H9 (cell line): ENCODE measurements around the gene NOS1AP. TPM values are rescaled to one million over a fixed set of nuclear protein-coding genes. Genes with fewer than 3 reads are reported as not detected.
A peak's percentile ranks its signal among the peaks of the same experiment; 100 is the strongest.

Experiments used
- DNase-seq: peaks from one replicate; pipeline ENCODE4 v3.0.0-alpha.2; 2017
- H2AFZ ChIP-seq: one replicate; pipeline ENCODE4 v1.6.1; 2013; ENCODE audit warnings: mild to moderate bottlenecking, low read length, control low read depth, moderate library complexity
- H2AK5ac ChIP-seq: 2 replicates; pipeline ENCODE4 v1.6.1; 2013; ENCODE audit warnings: low read length, control low read depth, mixed read lengths; ENCODE audit not compliant: insufficient read length
- H2BK120ac ChIP-seq: one replicate; pipeline ENCODE4 v1.6.1; 2013; ENCODE audit warnings: low read depth, mild to moderate bottlenecking, low read length, control low read depth, inconsistent platforms; ENCODE audit not compliant: poor library complexity, severe bottlenecking
- H2BK12ac ChIP-seq: 2 replicates; pipeline ENCODE4 v1.6.1; 2013; ENCODE audit warnings: low read length, control low read depth, mixed read lengths, low read depth; ENCODE audit not compliant: insufficient read length
- H2BK15ac ChIP-seq: 2 replicates; pipeline ENCODE4 v1.6.1; 2013; ENCODE audit warnings: low read depth, low read length, control low read depth
- H2BK20ac ChIP-seq: one replicate; pipeline ENCODE4 v1.6.1; 2013; ENCODE audit warnings: low read depth, mild to moderate bottlenecking, low read length, control low read depth, inconsistent platforms; ENCODE audit not compliant: poor library complexity, severe bottlenecking
- H2BK5ac ChIP-seq: 2 replicates; pipeline ENCODE4 v1.6.1; 2013; ENCODE audit warnings: low read length, control low read depth, mixed read lengths; ENCODE audit not compliant: insufficient read length
- H3K14ac ChIP-seq: 2 replicates; pipeline ENCODE4 v1.6.1; 2013; ENCODE audit warnings: low read length, control low read depth; ENCODE audit not compliant: insufficient read depth
- H3K18ac ChIP-seq: 2 replicates; pipeline ENCODE4 v1.6.1; 2013; ENCODE audit warnings: low read depth, mild to moderate bottlenecking, mixed read lengths, low read length, control low read depth; ENCODE audit not compliant: insufficient read length
- H3K23ac ChIP-seq: 2 replicates; pipeline ENCODE4 v1.6.1; 2013; ENCODE audit warnings: low read length, control low read depth, mixed read lengths, low read depth; ENCODE audit not compliant: insufficient read length
- H3K23me2 ChIP-seq: 2 replicates; pipeline ENCODE4 v1.6.1; 2013; ENCODE audit warnings: low read depth, mild to moderate bottlenecking, mixed read lengths, low read length, control low read depth; ENCODE audit not compliant: insufficient read length, poor library complexity, severe bottlenecking
- H3K27ac ChIP-seq: 2 replicates; pipeline ENCODE4 v1.5.1; 2013; ENCODE audit warnings: low read length, control low read depth, mixed read lengths, low read depth; ENCODE audit not compliant: insufficient read length
- H3K27me3 ChIP-seq: 2 replicates; pipeline ENCODE4 v1.6.1; 2013; ENCODE audit warnings: low read length, control low read depth, inconsistent platforms; ENCODE audit not compliant: insufficient read depth
- H3K4ac ChIP-seq: 2 replicates; pipeline ENCODE4 v1.6.1; 2013; ENCODE audit warnings: low read depth, mild to moderate bottlenecking, control low read depth, inconsistent platforms, low read length, moderate library complexity
- H3K4me1 ChIP-seq: 2 replicates; pipeline ENCODE4 v1.6.1; 2013; ENCODE audit warnings: low read length, control low read depth, inconsistent platforms; ENCODE audit not compliant: insufficient read depth
- H3K4me2 ChIP-seq: 2 replicates; pipeline ENCODE4 v1.6.1; 2013; ENCODE audit warnings: low read length, control low read depth, mixed read lengths; ENCODE audit not compliant: insufficient read length, insufficient read depth
- H3K56ac ChIP-seq: 2 replicates; pipeline ENCODE4 v1.6.1; 2013; ENCODE audit warnings: low read depth, mild to moderate bottlenecking, mixed read lengths, low read length, control low read depth; ENCODE audit not compliant: insufficient read length
- H3K79me1 ChIP-seq: 2 replicates; pipeline ENCODE4 v1.6.1; 2013; ENCODE audit warnings: low read depth, mild to moderate bottlenecking, moderate library complexity, low read length, control low read depth, inconsistent platforms; ENCODE audit not compliant: insufficient read depth, poor library complexity, severe bottlenecking
- H3K79me2 ChIP-seq: 2 replicates; pipeline ENCODE4 v1.6.1; 2013; ENCODE audit warnings: low read length, control low read depth, inconsistent platforms; ENCODE audit not compliant: insufficient read depth
- H3K9ac ChIP-seq: 2 replicates; pipeline ENCODE4 v1.6.1; 2013; ENCODE audit warnings: low read length, control low read depth, mixed read lengths; ENCODE audit not compliant: insufficient read length; ENCODE audit errors: extremely low read depth
- H3K9me3 ChIP-seq: one replicate; pipeline ENCODE4 v1.6.1; 2013; ENCODE audit warnings: low read depth, low read length, inconsistent platforms; ENCODE audit not compliant: control insufficient read depth
- H3T11ph ChIP-seq: one replicate; pipeline ENCODE4 v1.6.1; 2013; ENCODE audit warnings: mild to moderate bottlenecking, low read length, control low read depth, inconsistent platforms
- H4K20me1 ChIP-seq: one replicate; pipeline ENCODE4 v1.6.1; 2013; ENCODE audit not compliant: control insufficient read depth, insufficient read length, insufficient read depth
- H4K5ac ChIP-seq: 2 replicates; pipeline ENCODE4 v1.6.1; 2013; ENCODE audit warnings: low read depth, mild to moderate bottlenecking, mixed read lengths, low read length, control low read depth; ENCODE audit not compliant: insufficient read length
- H4K8ac ChIP-seq: replicated peaks from 2 replicates; pipeline ENCODE4 v1.6.1; 2013; ENCODE audit warnings: low read length, control low read depth, mixed read lengths, low read depth; ENCODE audit not compliant: insufficient read length
- H4K91ac ChIP-seq: 2 replicates; pipeline ENCODE4 v1.6.1; 2013; ENCODE audit warnings: low read depth, mild to moderate bottlenecking, moderate library complexity, mixed read lengths, low read length, control low read depth; ENCODE audit not compliant: insufficient read length
- H3K27ac Mint-ChIP-seq, 3 experiments: 2 replicates in 2 of 3; 3 replicates in 1 of 3; pipeline ENCODE4 v1.8.0; 2020 to 2021; ENCODE audit warnings: mixed read lengths in 3 of 3, mild to moderate bottlenecking in 1 of 3, moderate library complexity in 1 of 3
- H3K27me3 Mint-ChIP-seq: 2 replicates; pipeline ENCODE4 v1.8.0; 2021; ENCODE audit warnings: low read depth, mild to moderate bottlenecking, moderate library complexity, mixed read lengths
- H3K36me3 Mint-ChIP-seq, 3 experiments: 2 replicates in 2 of 3; 3 replicates in 1 of 3; pipeline ENCODE4 v1.8.0; 2020 to 2021; ENCODE audit warnings: low read depth in 3 of 3, mixed read lengths in 3 of 3; ENCODE audit not compliant: insufficient read depth in 1 of 3
- H3K4me1 Mint-ChIP-seq, 2 experiments: 2 replicates each; pipeline ENCODE4 v1.8.0; 2020; ENCODE audit warnings: mixed read lengths in 2 of 2
- H3K4me3 Mint-ChIP-seq, 2 experiments: 2 replicates in 1 of 2; 3 replicates in 1 of 2; pipeline ENCODE4 v1.8.0; 2020 to 2021; ENCODE audit warnings: mild to moderate bottlenecking in 2 of 2, mixed read lengths in 2 of 2, moderate library complexity in 1 of 2
- H3K9me3 Mint-ChIP-seq, 2 experiments: 2 replicates in 1 of 2; 3 replicates in 1 of 2; pipeline ENCODE4 v1.8.0; 2020; ENCODE audit warnings: mild to moderate bottlenecking in 2 of 2, mixed read lengths in 2 of 2, moderate library complexity in 1 of 2
- WGBS: extraction: QIAGEN DNeasy Blood & Tissue Kit; methylation state at CpG from one replicate; pipeline ENCODE4 v1.1.7; 2013; ENCODE audit warnings: missing lambda C conversion rate, low lambda C conversion rate, mixed read lengths; ENCODE audit not compliant: insufficient read length; ENCODE audit errors: extremely low coverage; 5-methylcytosine and 5-hydroxymethylcytosine counted together
- total RNA-seq: library from RNA; stranded (reverse); gene quantifications from 2 replicates; pipeline ENCODE4 v1.2.1, GENCODE V29; 2021
- TF ChIP-seq, protein P1 (sequence below): fragments of 200-600 bp; sonication (generic); conservative IDR thresholded peaks from 3 replicates; pipeline ENCODE4 v1.8.0; 2021; ENCODE audit warnings: antibody characterized with exemption, mild to moderate bottlenecking

Gene NOS1AP
- total RNA-seq, 1 experiment from 2014 or later, result 8.4 TPM

DNA sequence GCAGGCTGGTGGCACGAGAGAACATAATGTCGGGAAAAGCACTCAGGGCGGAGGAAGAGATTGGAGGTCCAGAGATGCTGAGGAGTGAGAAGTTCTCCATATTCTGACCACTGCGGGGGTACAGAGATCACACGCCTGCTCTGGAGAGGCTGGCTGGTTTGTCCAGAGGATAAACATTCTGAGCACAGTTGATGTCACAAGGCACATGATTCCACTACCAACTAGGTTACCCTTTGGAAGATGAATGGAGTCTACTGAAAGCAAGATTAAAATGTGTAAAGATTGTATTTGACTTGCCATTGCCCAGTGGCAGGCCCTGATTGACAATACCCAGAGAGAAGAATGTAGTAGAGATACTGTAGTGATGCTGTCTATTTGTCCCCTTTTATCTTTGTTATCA is 307.2 kb downstream of the NOS1AP start, which contains the start of gene SPATA46:
Gene SPATA46, minus strand, starts transcription at position 164 of the 400 bp plus-strand sequence. Its CDS starts 64 bp downstream, at position 100.
- H3K4me1 Mint-ChIP-seq, result no peaks in the 10 kb centered on the region
- H3K14ac ChIP-seq, result no peak within 1 kb of the TSS
- WGBS, result no CpG with 5 or more reads among the region's 5 CpGs

More for the DNA sequence above, 307.2 kb downstream of the NOS1AP start, which contains the start of gene SPATA46:
- Mint-ChIP-seq H3K9me3 (no peaks in the 10 kb centered on the region), H3K36me3 (peaks cover 0 to 8% (median 0%) of the 10 kb centered on the region in 3 experiments; a peak in 2 of 7 replicates), H3K27ac (peak within 1 kb of the TSS in 1 of 3 experiments; percentile 15; a peak in 1 of 7 replicates), H3K4me3 (no peak within 1 kb of the TSS), H3K27me3 (no peaks in the 10 kb centered on the region)
- no peak within 1 kb of the TSS for H2BK20ac ChIP-seq
- no peak within 1 kb of the TSS for H3K9ac ChIP-seq
- no peak for DNase-seq
- H4K8ac ChIP-seq, result no peak within 1 kb of the TSS
- H3K79me2 ChIP-seq, result no peaks in the 10 kb centered on the region
- no peak within 1 kb of the TSS for H3K27ac ChIP-seq
- H3K4me2 ChIP-seq, result no peak within 1 kb of the TSS
- H3K4ac ChIP-seq, result no peak within 1 kb of the TSS
- H3K18ac ChIP-seq, result no peak within 1 kb of the TSS
- H3T11ph ChIP-seq, result no peak within 1 kb of the TSS
- TF ChIP-seq, protein P1, sequence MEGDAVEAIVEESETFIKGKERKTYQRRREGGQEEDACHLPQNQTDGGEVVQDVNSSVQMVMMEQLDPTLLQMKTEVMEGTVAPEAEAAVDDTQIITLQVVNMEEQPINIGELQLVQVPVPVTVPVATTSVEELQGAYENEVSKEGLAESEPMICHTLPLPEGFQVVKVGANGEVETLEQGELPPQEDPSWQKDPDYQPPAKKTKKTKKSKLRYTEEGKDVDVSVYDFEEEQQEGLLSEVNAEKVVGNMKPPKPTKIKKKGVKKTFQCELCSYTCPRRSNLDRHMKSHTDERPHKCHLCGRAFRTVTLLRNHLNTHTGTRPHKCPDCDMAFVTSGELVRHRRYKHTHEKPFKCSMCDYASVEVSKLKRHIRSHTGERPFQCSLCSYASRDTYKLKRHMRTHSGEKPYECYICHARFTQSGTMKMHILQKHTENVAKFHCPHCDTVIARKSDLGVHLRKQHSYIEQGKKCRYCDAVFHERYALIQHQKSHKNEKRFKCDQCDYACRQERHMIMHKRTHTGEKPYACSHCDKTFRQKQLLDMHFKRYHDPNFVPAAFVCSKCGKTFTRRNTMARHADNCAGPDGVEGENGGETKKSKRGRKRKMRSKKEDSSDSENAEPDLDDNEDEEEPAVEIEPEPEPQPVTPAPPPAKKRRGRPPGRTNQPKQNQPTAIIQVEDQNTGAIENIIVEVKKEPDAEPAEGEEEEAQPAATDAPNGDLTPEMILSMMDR, result no peak
- H2AFZ ChIP-seq, result no peak within 1 kb of the TSS
- H3K23ac ChIP-seq, result no peak within 1 kb of the TSS
- no peak within 1 kb of the TSS for H2BK120ac ChIP-seq
- H3K23me2 ChIP-seq, result no peaks in the 10 kb centered on the region
- no peak within 1 kb of the TSS for H4K91ac ChIP-seq
- no peaks in the 10 kb centered on the region for H3K27me3 ChIP-seq
- H3K4me1 ChIP-seq, result no peaks in the 10 kb centered on the region
- no peaks in the 10 kb centered on the region for H3K79me1 ChIP-seq
- no peak within 1 kb of the TSS for H4K5ac ChIP-seq
- no peak within 1 kb of the TSS for H2BK15ac ChIP-seq
- no peak within 1 kb of the TSS for H3K56ac ChIP-seq
- H2BK5ac ChIP-seq, result no peak within 1 kb of the TSS
- no peaks in the 10 kb centered on the region for H4K20me1 ChIP-seq
- H3K9me3 ChIP-seq, result no peaks in the 10 kb centered on the region
- H2BK12ac ChIP-seq, result no peak within 1 kb of the TSS
- H2AK5ac ChIP-seq, result no peak within 1 kb of the TSS
